HepG2 (cell line): ENCODE results near the gene GLYATL3. TPM values are rescaled to one million over a fixed set of nuclear protein-coding genes. Genes with fewer than 3 reads are reported as not detected.

ENCODE experiments used
- ATF7-NPFF ChIP-seq: sonication (generic); formaldehyde crosslinking; IDR thresholded peaks from 2 replicates; pipeline ENCODE4 v1.8.1; 2023; ENCODE audit warnings: mild to moderate bottlenecking, low read depth, missing genetic modification reagents, moderate library complexity
- CENPX ChIP-seq: sonication (generic); formaldehyde crosslinking; IDR thresholded peaks from 2 replicates; pipeline ENCODE4 v1.9.0; 2021; ENCODE audit warnings: mild to moderate bottlenecking, missing genetic modification reagents, moderate library complexity
- CREBL2 ChIP-seq: sonication (generic); formaldehyde crosslinking; IDR thresholded peaks from 2 replicates; pipeline ENCODE4 v1.8.1; 2023; ENCODE audit warnings: missing genetic modification reagents, mild to moderate bottlenecking, borderline replicate concordance
- JARID2 ChIP-seq: sonication (generic); formaldehyde crosslinking; IDR thresholded peaks from 2 replicates; pipeline ENCODE4 v1.8.1; 2023; ENCODE audit warnings: missing genetic modification reagents, inconsistent platforms; ENCODE audit not compliant: insufficient replicate concordance
- MED8 ChIP-seq: sonication (generic); formaldehyde crosslinking; IDR thresholded peaks from 2 replicates; pipeline ENCODE4 v1.8.1; 2023; ENCODE audit warnings: mild to moderate bottlenecking, missing genetic modification reagents; ENCODE audit not compliant: insufficient replicate concordance
- NFYB ChIP-seq: sonication (generic); formaldehyde crosslinking; IDR thresholded peaks from 2 replicates; pipeline ENCODE4 v1.4.0; 2020; ENCODE audit warnings: missing genetic modification reagents
- NRL ChIP-seq: sonication (generic); formaldehyde crosslinking; IDR thresholded peaks from 2 replicates; pipeline ENCODE4 v1.5.0; 2020; ENCODE audit warnings: missing genetic modification reagents, mild to moderate bottlenecking, moderate library complexity, borderline replicate concordance
- PLRG1 ChIP-seq: fragments of 450-650 bp; conservative IDR thresholded peaks from 2 replicates; pipeline ENCODE4 v1.6.1; 2016
- POLR2A ChIP-seq, 2 experiments: IDR thresholded peaks; 2 replicates each; pipeline ENCODE4 v1.6.1; 2011; ENCODE audit warnings: low read depth in 2 of 2, low read length in 2 of 2, mild to moderate bottlenecking in 1 of 2, moderate library complexity in 1 of 2; ENCODE audit not compliant: insufficient read depth in 1 of 2
- PRDM15 ChIP-seq: sonication (generic); formaldehyde crosslinking; IDR thresholded peaks from 2 replicates; pipeline ENCODE4 v1.4.0; 2020; ENCODE audit warnings: missing genetic modification reagents
- RARG ChIP-seq: sonication (generic); formaldehyde crosslinking; IDR thresholded peaks from 2 replicates; pipeline ENCODE4 v1.4.0; 2020; ENCODE audit warnings: low read depth, mild to moderate bottlenecking, missing genetic modification reagents
- SNRNP70 ChIP-seq: fragments of 200-400 bp; formaldehyde crosslinking; IDR thresholded peaks from 2 replicates; pipeline ENCODE4 v1.6.1; 2017; ENCODE audit warnings: mild to moderate bottlenecking, low read depth, low read length, moderate library complexity
- THRA ChIP-seq: sonication (generic); formaldehyde crosslinking; IDR thresholded peaks from 2 replicates; pipeline ENCODE4 v1.4.0; 2020; ENCODE audit warnings: missing genetic modification reagents, borderline replicate concordance
- ZBTB43 ChIP-seq: sonication (generic); formaldehyde crosslinking; conservative IDR thresholded peaks from 2 replicates; pipeline ENCODE4 v1.4.0; 2020; ENCODE audit warnings: missing genetic modification reagents
- ZFP1 ChIP-seq: IDR thresholded peaks from 2 replicates; pipeline ENCODE4 v1.6.1; 2016
- ZFYVE20 ChIP-seq: sonication (generic); formaldehyde crosslinking; IDR thresholded peaks from 2 replicates; pipeline ENCODE4 v1.8.0; 2023; ENCODE audit warnings: low read depth, mild to moderate bottlenecking, moderate library complexity, missing genetic modification reagents, borderline replicate concordance
- ZNF18 ChIP-seq: sonication (generic); formaldehyde crosslinking; IDR thresholded peaks from 2 replicates; pipeline ENCODE4 v1.8.0; 2022; ENCODE audit warnings: mild to moderate bottlenecking, missing genetic modification reagents; ENCODE audit not compliant: insufficient replicate concordance
- ZNF761 ChIP-seq: sonication (generic); formaldehyde crosslinking; conservative IDR thresholded peaks from 2 replicates; pipeline ENCODE4 v1.4.0; 2020; ENCODE audit warnings: mild to moderate bottlenecking, missing genetic modification reagents
- ZNF839 ChIP-seq: sonication (generic); formaldehyde crosslinking; IDR thresholded peaks from 2 replicates; pipeline ENCODE4 v1.4.0; 2020; ENCODE audit warnings: missing genetic modification reagents, mild to moderate bottlenecking, borderline replicate concordance
- ZNF879 ChIP-seq: sonication (generic); formaldehyde crosslinking; IDR thresholded peaks from 2 replicates; pipeline ENCODE4 v1.8.1; 2023; ENCODE audit warnings: missing genetic modification reagents
- polyA plus RNA-seq, 8 experiments: library from polyadenylated mRNA; depleted of rRNA in 3 of 8; stranded (reverse) in 7 of 8; unstranded in 1 of 8; fragments of >200 nt; fragmentation: Illumina TruSeq in 4 of 8; extraction: Trizol in 4 of 8; gene quantifications; 2 replicates each; pipeline versions ENCODE4 v1.2.1 to v1.2.3, GENCODE V29; 2011 to 2016; ENCODE audit warnings: low read depth in 4 of 8, missing spikeins in 1 of 8, mixed read lengths in 1 of 8; ENCODE audit not compliant: insufficient read depth in 1 of 8
- total RNA-seq, 5 experiments: library from RNA; depleted of rRNA; stranded (reverse); fragments of >200 nt; fragmentation: Illumina TruSeq; extraction: Trizol; gene quantifications; 2 replicates each; pipeline ENCODE4 v1.2.3, GENCODE V29; 2016; ENCODE audit warnings: low read depth in 1 of 5

The GLYATL3 gene
- total and polyA plus RNA-seq, 2 of the 13 experiments (the other 11 are each of a cell fraction or from before 2014, with no cell fraction given) = 0.05 TPM; not detected in 1

GRCh38 chr6:49522710-49523593, 23.2 kb downstream of the GLYATL3 start (continued):
- TF ChIP-seq PRDM15 (CRISPR knock-in tag) (0 out of 2 replicates have a peak, but pooled peaks have one; percentile 41), CENPX (no peak), PLRG1 (no peak), ZNF879 (CRISPR knock-in tag) (0 out of 2 replicates have a peak, but pooled peaks have one; percentile 43), ZFP1 (CRISPR knock-in tag) (peak; percentile 84; the same call in 1 of the 2 replicates), JARID2 (no peak), CREBL2 (no peak), NRL (CRISPR knock-in tag) (no peak), MED8 (peak; percentile 33), RARG (CRISPR knock-in tag) (no peak), ZBTB43 (CRISPR knock-in tag) (peak; percentile 95; the same call in 1 of the 2 replicates), THRA (CRISPR knock-in tag) (peak; percentile 81; the same call in 1 of the 2 replicates), POLR2A (IDR thresholded peaks at IDR 0.05; ENCODE audit: insufficient read depth in 1 of 2, low read depth in 2 of 2, low read length in 2 of 2) (0 out of 4 replicates have a peak, but pooled peaks of 1 of the 2 experiments have one; percentile 31), ZNF18 (no peak), SNRNP70 (no peak), ZFYVE20 (no peak), ATF7-NPFF (CRISPR knock-in tag) (no peak), ZNF761 (CRISPR knock-in tag) (0 out of 2 replicates have a peak, but pooled peaks have one; percentile 20), ZNF839 (CRISPR knock-in tag) (no peak), NFYB (0 out of 2 replicates have a peak, but pooled peaks have one; percentile 37)
